Heart left ventricle (tissue), 13 donors: Measurements from ENCODE around the gene CEP170B.

Source experiments
- POLR2A ChIP-seq, 2 donors: fragments of 450-650 bp; IDR thresholded peaks; one replicate each; pipeline ENCODE4 v1.6.1; 2017; ENCODE audit warnings: antibody characterized with exemption in 2 of 2, mild to moderate bottlenecking in 2 of 2, moderate library complexity in 2 of 2
- TF ChIP-seq, protein P1 (sequence below), 12 donors: fragments of 200-600 bp; sonication (generic) in 4 of 12; IDR thresholded peaks; one replicate each; pipeline versions ENCODE4 v1.5.0 to v1.8.0; 2018 to 2022; ENCODE audit warnings: antibody characterized with exemption in 12 of 12, mild to moderate bottlenecking in 5 of 12
- donor health status: ischemic (EF 13 %, LVEDD 7.1; RV severe dilation, severe dysfunction).
- donor health status: DM: no; HTN: yes; CAD: no.
- donor health status: DM: no; HTN: no; CAD: no.
- donor health status: ischemic (EF 25% LVEDD 6.9; RV normal size, moderate dysfunction).
- donor health status: ischemic (EF 25% LVEDD 5.7; RV mildly dilated, moderate dysfunction).
- donor health status: ischemic (EF 35%, LVEDD 5.7; RV mildly dilated, moderate dysfunction).
- donor health status: nonischemic (EF 11% LVEDD 7.7; RV severe dilation, severe dysfunction).
- donor health status: DM: yes; HTN: yes; CAD: no.
- donor health status: PGD.
- donor health status: ischemic (EF 29% LVEDD 5.4; RV normal size, mild dysfunction).
- donor health status: nonischemic (EF 23%, LVEDD 6.1; RV moderate dilation, normal function).

DNA sequence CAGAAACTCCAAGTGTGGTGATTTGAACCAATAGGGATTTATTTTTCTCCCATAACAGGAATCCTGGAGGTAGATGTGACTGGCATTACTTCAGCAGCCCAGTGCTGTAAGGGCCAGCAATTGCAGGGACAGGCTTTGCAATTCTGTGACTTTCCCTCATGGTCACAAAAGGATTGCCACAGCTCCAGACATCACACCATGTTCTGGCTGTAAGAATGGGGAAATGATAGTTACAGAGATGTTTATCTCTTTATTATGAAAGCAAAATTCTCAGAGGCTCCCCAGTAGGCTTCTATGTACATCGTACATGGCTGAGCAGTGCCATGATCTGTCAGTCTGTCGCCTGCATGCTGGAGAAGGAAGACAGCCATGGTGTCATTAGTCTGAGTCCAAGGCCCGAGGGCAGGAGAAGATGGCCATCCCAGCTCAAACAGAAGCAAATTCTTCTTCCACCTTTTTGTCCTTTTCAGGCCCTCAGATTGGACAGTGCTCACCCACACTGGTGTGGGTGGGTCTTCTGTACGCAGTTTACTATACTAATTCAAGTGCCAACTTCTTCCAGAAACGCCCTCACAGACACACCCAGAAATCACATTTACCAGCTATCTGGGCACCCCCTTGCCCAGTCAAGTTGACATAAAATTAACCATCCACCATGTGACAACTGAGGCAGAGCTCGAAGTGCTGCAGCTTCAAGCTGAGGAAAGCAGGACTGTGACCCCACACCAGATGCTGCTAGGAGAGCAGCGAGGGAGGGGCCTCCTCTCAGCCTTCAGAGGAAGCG, 46.9 kb upstream of the CEP170B start:
- TF ChIP-seq POLR2A (IDR thresholded peaks at IDR 0.05) = no peak
- TF ChIP-seq, protein P1, sequence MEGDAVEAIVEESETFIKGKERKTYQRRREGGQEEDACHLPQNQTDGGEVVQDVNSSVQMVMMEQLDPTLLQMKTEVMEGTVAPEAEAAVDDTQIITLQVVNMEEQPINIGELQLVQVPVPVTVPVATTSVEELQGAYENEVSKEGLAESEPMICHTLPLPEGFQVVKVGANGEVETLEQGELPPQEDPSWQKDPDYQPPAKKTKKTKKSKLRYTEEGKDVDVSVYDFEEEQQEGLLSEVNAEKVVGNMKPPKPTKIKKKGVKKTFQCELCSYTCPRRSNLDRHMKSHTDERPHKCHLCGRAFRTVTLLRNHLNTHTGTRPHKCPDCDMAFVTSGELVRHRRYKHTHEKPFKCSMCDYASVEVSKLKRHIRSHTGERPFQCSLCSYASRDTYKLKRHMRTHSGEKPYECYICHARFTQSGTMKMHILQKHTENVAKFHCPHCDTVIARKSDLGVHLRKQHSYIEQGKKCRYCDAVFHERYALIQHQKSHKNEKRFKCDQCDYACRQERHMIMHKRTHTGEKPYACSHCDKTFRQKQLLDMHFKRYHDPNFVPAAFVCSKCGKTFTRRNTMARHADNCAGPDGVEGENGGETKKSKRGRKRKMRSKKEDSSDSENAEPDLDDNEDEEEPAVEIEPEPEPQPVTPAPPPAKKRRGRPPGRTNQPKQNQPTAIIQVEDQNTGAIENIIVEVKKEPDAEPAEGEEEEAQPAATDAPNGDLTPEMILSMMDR (IDR thresholded peaks at IDR 0.05) = no peak
